ENCODE results near the gene CELSR1.

The CELSR1 gene

GRCh38 chr22:46551996-46552395, 14.6 kb upstream of the CELSR1 start:
- DNase-seq, result no peak

- DNase-seq, result no peak
Observed at GRCh38 chr22:46551321-46551720, 13.9 kb upstream of the CELSR1 start.

DNA sequence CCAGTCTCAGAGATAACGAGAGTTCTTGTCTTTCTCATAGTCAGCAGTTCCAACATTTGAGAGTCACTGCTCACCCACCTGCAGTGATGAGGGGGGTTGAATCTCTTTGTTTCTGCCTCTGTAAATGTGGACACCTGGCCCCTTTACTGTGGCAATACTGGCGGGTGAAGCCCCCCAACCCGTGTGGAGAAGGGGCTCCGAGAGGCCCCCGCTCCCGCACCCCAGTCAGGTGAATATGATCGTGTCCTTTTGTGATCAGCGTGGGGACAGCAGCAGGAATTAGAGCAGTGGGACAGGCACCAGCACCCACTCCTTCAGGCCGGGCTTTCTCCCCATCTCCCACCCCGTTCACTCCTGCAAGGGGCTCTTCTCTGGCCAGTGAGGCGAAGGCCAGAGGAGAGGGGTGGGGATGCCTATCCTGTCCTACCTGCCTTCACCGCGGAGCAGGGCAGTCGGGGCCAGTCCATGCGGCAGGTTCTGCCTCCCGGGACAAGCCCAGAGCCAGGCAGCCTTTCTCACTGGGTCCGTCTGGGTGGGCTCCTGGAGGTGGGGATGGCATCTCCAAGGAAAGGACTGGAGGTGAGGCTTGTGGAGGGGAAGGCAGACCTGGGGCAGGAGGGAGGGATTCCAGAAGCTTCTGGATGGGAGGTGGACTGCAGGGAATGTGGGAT, 12.7 kb upstream of the CELSR1 start:
- DNase-seq, result no peak

DNA sequence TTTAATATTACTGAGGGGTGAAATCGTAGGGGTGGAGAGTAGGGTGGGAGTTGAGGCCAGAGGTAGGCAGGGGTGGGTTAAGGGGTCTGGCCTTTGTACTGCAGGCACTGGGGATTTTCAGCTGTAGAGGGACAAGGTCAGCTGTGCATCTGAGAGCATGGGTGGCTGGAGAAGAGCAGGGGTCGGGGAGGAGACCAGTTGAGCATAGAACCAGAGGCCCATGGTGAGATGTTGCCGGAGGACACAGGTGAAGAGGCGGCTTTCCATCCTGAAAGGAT, 12.1 kb upstream of the CELSR1 start:
- no peak for DNase-seq

DNA sequence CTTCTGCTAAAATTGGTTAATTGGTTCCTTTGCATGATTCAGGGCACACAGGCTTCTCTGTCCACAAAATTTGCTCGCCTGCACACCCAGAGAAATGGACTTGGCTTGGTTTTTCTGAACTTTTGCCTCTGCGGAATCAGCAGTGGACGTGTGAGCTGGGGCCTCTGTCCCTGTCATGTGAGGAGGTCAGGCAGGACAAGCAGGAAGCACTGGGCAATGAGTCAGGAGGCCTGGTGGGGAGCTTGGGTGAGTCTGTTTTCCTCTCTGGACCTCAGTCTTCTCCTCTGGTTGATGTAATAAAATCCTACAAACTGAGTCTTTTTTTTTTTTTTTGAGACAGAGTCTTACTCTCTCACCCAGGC, 10.4 kb upstream of the CELSR1 start:
- peak in 1 of 2 donors; percentile 61 for DNase-seq

GRCh38 chr22:46547179-46547882, 9.9 kb upstream of the CELSR1 start:
- no peak for DNase-seq

- no peak for DNase-seq
Observed at GRCh38 chr22:46546466-46547178, 9.2 kb upstream of the CELSR1 start.

DNA sequence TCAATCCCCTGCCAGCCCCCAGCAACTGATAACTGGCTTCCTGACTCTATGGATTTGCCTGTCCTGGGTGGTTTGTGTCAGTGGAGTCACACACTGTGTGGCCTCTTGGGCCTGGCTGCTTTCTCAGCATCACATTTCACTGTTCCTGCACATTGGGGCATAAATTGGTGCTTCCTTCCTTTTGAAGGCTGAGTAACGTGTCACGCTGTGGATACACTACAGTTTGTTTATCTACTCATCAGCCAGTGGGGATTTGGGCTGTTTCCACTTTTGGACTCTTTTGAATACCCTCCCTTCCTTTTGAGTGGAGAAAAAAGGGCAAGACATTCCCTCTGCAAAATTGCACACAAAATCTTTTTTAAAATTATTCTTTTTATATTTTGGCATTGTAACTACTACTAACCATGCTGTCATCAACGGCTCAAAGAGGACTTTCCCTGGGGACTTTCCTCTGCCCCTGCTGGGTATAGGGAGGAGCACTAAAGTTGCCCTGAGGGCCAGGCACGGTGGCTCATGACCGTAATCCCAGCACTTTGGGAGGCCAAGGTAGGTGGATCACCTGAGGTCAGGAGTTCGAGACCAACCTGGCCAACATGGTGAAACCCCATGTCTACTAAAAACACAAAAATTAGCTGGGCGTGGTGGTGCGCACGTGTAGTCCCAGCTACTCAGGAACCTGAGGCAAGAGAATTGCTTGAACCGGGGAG, 7.8 kb upstream of the CELSR1 start:
- DNase-seq, result no peak

- peak; percentile 72 to 76 for DNase-seq
Observed at GRCh38 chr22:46542011-46542985, 4.9 kb upstream of the CELSR1 start.

- no peak for DNase-seq
Observed at GRCh38 chr22:46541536-46541935, 4.1 kb upstream of the CELSR1 start.

DNA sequence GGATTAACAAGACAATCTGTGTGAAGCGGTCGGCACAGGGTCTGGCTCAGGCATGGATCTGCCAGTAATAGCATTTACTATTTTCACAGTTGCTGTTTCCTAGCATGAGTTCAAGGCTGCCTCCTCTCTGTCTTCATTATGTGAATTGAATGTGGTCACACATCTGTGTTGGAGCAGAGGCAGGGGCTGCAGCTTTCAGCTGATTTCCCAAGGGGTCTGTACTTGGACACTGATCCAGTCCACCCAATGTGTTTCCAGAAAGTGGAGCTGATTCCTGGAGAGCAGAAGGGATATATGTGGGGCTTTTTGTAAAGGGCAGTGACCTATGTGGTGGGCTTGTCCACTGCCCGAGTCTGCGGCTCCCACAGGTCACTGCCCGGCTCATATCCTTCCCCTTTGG, 3.5 kb upstream of the CELSR1 start:
- no peak for DNase-seq

DNA sequence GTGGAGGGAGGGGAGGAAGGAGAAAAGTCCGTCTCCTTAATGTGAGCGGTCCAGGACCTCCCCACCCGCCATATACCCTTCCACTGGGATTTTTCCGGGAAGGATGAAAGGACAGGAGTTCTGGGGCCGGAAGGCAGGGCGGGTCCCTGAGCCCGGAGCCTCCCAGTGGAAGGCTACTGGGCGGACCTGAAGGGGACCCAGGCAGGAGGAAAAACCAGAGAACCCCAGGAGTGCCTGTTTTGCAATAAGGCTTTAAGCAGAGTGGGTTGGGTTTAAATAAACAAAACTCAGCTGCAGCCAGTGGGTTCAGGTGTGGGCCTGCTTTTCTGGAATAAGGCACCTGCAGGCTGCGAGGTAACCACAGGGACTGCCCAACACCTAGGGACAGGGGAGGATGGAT, 1.7 kb upstream of the CELSR1 start:
- DNase-seq, result no peak

- no peak for DNase-seq
Observed at GRCh38 chr22:46538814-46539160, 1.4 kb upstream of the CELSR1 start.

- DNase-seq, result no peak
Observed at GRCh38 chr22:46537946-46538813, 760 bp upstream of the CELSR1 start.

GRCh38 chr22:46536537-46537224, 739 bp downstream of the CELSR1 start:
- no peak for DNase-seq

GRCh38 chr22:46535876-46536536, 1.4 kb downstream of the CELSR1 start:
- DNase-seq, result no peak

DNA sequence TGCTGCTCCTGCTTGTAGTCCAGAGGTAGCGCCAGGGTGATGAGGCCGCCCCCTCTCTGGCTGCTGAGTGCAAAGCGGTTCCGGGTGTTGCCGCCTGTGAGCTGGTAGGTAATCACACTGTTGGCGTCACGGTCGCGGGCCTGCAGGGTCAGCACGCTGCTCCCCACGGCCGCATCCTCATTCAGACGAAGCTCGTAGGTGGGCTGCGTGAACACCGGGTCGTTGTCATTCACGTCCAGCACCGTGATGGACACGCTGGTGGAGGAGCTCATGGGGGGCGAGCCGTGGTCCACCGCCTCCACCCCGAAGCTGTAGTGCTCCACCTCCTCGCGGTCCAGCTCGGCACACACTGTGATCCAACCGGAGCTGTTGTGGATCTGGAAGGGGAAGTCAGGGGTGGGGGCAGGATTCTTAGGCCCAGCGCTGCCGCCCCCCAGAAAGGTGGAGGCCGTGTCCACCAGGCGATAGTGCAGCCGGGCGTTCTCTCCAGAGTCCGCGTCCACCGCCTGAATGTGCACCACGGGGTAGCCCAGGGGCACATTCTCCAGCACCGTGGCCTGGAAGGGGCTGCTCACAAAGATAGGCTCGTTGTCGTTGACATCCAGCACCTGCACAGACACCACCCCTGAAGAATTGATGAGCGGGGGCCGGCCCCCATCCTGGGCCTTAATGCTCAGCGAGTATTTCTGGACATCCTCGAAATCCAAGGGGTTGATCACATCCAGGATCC, 2.4 kb downstream of the CELSR1 start:
- DNase-seq, result no peak

GRCh38 chr22:46534177-46534776, 3.1 kb downstream of the CELSR1 start:
- no peak for DNase-seq
